ENCODE measurements around the gene FGGY.

DNA sequence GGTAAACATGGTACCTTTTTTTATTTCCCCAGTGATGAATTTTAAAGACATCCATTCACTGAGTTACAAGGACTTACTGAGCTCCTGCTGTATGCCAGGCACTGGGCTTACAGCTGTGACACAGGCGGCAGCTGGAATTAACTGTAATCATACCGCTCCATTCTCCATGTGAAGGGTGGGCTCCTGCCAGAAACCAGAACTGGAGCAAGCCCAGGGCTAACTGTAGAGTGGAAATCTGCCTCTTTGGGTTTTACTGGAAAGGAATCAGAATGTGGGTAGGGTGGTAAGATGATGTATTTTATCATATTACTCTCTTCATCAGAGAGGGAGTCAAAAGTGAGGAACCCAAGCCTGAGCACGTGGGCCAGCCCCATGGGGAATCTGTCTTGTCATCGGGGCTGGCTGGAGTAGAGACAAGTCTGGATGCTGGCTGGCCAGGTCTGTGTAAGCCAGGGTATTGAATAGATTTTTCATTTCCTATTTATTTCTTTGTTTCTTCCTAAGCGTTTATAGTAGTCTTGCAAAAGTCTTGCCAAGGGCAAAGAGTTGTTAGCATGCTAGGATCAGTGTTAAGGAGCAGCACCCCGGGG is 21.5 kb downstream of the FGGY start:
- TF ChIP-seq CTCF (IDR thresholded peaks at IDR 0.05; ENCODE audit: borderline replicate concordance, extremely low read depth, low read length, poor library complexity, severe bottlenecking) (no peak), EZH2 (IDR thresholded peaks at IDR 0.05; ENCODE audit: borderline replicate concordance, low read depth, low read length, severe bottlenecking) (no peak)

Measured in DND-41 (cell line).